HepG2 (cell line): ENCODE measurements around the gene DPEP3. TPM values are rescaled to one million over a fixed set of nuclear protein-coding genes. Genes with fewer than 3 reads are reported as not detected.

Experiments
- AGO1 ChIP-seq: fragments of 200-400 bp; formaldehyde crosslinking; IDR thresholded peaks from 2 replicates; pipeline ENCODE4 v1.6.1; 2017; ENCODE audit warnings: mild to moderate bottlenecking, low read depth, low read length, moderate library complexity; ENCODE audit not compliant: poor library complexity, severe bottlenecking
- ATF1 ChIP-seq: IDR thresholded peaks from 2 replicates; pipeline ENCODE4 v1.6.1; 2016; ENCODE audit warnings: mild to moderate bottlenecking, control low read depth
- EHMT2 ChIP-seq: fragments of 200-600 bp; sonication (generic); IDR thresholded peaks from 2 replicates; pipeline ENCODE4 v1.7.0; 2017; ENCODE audit warnings: antibody characterized with exemption, low read depth, low read length, borderline replicate concordance
- GATAD2A ChIP-seq: IDR thresholded peaks from 2 replicates; pipeline ENCODE4 v1.6.1; 2016
- KLF6 ChIP-seq: IDR thresholded peaks from 2 replicates; pipeline ENCODE4 v1.8.0; 2016; ENCODE audit warnings: missing biosample characterization, missing genetic modification reagents
- KMT2B ChIP-seq: IDR thresholded peaks from 2 replicates; pipeline ENCODE4 v1.6.1; 2016; ENCODE audit warnings: missing genetic modification reagents, missing compliant biosample characterization
- MTF2 ChIP-seq: sonication (generic); formaldehyde crosslinking; IDR thresholded peaks from 2 replicates; pipeline ENCODE4 v1.5.0; 2020; ENCODE audit warnings: missing genetic modification reagents, borderline replicate concordance
- MXD3 ChIP-seq: IDR thresholded peaks from 2 replicates; pipeline ENCODE4 v1.6.1; 2016; ENCODE audit warnings: mild to moderate bottlenecking, missing biosample characterization, missing genetic modification reagents
- ONECUT2 ChIP-seq: sonication (generic); formaldehyde crosslinking; IDR thresholded peaks from 2 replicates; pipeline ENCODE4 v1.4.0; 2020; ENCODE audit warnings: missing genetic modification reagents
- PRDM10 ChIP-seq: sonication (generic); formaldehyde crosslinking; IDR thresholded peaks from 2 replicates; pipeline ENCODE4 v1.4.0; 2020; ENCODE audit warnings: low read depth, missing genetic modification reagents
- PRMT3 ChIP-seq: sonication (generic); formaldehyde crosslinking; IDR thresholded peaks from 2 replicates; pipeline ENCODE4 v1.8.1; 2022; ENCODE audit warnings: low read depth, mild to moderate bottlenecking, moderate library complexity, missing genetic modification reagents, borderline replicate concordance
- TAF1 ChIP-seq: sonication (generic); formaldehyde crosslinking; IDR thresholded peaks from 2 replicates; pipeline ENCODE4 v1.4.0; 2020; ENCODE audit warnings: missing genetic modification reagents
- TIGD3 ChIP-seq: sonication (generic); formaldehyde crosslinking; IDR thresholded peaks from 2 replicates; pipeline ENCODE4 v1.5.1; 2020; ENCODE audit warnings: mild to moderate bottlenecking, missing genetic modification reagents, borderline replicate concordance
- ZBTB38 ChIP-seq: sonication (generic); formaldehyde crosslinking; IDR thresholded peaks from 2 replicates; pipeline ENCODE4 v1.5.1; 2020; ENCODE audit warnings: mild to moderate bottlenecking, missing genetic modification reagents
- ZNF329 ChIP-seq: sonication (generic); formaldehyde crosslinking; IDR thresholded peaks from 2 replicates; pipeline ENCODE4 v1.9.0; 2021; ENCODE audit warnings: low read depth, mild to moderate bottlenecking, missing genetic modification reagents
- ZNF331 ChIP-seq: sonication (generic); formaldehyde crosslinking; IDR thresholded peaks from 2 replicates; pipeline ENCODE4 v1.4.0; 2020; ENCODE audit warnings: missing genetic modification reagents
- ZNF382 ChIP-seq: sonication (generic); formaldehyde crosslinking; IDR thresholded peaks from 2 replicates; pipeline ENCODE4 v1.5.0; 2020; ENCODE audit warnings: missing genetic modification reagents, mild to moderate bottlenecking, borderline replicate concordance
- ZNF484 ChIP-seq: sonication (generic); formaldehyde crosslinking; IDR thresholded peaks from 2 replicates; pipeline ENCODE4 v1.5.1; 2020; ENCODE audit warnings: mild to moderate bottlenecking, low read depth, missing genetic modification reagents, borderline replicate concordance
- ZNF547 ChIP-seq: sonication (generic); formaldehyde crosslinking; IDR thresholded peaks from 2 replicates; pipeline ENCODE4 v1.5.1; 2020; ENCODE audit warnings: mild to moderate bottlenecking, missing genetic modification reagents
- ZNF550 ChIP-seq: sonication (generic); formaldehyde crosslinking; IDR thresholded peaks from 2 replicates; pipeline ENCODE4 v1.4.0; 2020; ENCODE audit warnings: mild to moderate bottlenecking, missing genetic modification reagents, borderline replicate concordance
- ZNF761 ChIP-seq: sonication (generic); formaldehyde crosslinking; conservative IDR thresholded peaks from 2 replicates; pipeline ENCODE4 v1.4.0; 2020; ENCODE audit warnings: mild to moderate bottlenecking, missing genetic modification reagents
- ZNF770 ChIP-seq: sonication (generic); formaldehyde crosslinking; IDR thresholded peaks from 2 replicates; pipeline ENCODE4 v1.5.0; 2020; ENCODE audit warnings: mild to moderate bottlenecking, missing genetic modification reagents
- polyA plus RNA-seq, 8 experiments: library from polyadenylated mRNA; depleted of rRNA in 3 of 8; stranded (reverse) in 7 of 8; unstranded in 1 of 8; fragments of >200 nt; fragmentation: Illumina TruSeq in 4 of 8; extraction: Trizol in 4 of 8; gene quantifications; 2 replicates each; pipeline versions ENCODE4 v1.2.1 to v1.2.3, GENCODE V29; 2011 to 2016; ENCODE audit warnings: low read depth in 4 of 8, missing spikeins in 1 of 8, mixed read lengths in 1 of 8; ENCODE audit not compliant: insufficient read depth in 1 of 8
- total RNA-seq, 5 experiments: library from RNA; depleted of rRNA; stranded (reverse); fragments of >200 nt; fragmentation: Illumina TruSeq; extraction: Trizol; gene quantifications; 2 replicates each; pipeline ENCODE4 v1.2.3, GENCODE V29; 2016; ENCODE audit warnings: low read depth in 1 of 5

The DPEP3 gene
- total and polyA plus RNA-seq, 2 of the 13 experiments (the other 11 are each of a cell fraction or from before 2014, with no cell fraction given), result not detected

GRCh38 chr16:67942510-67943255 lies 37.6 kb downstream of the DPEP3 start (continued):
- TF ChIP-seq ZNF484 (0 out of 2 replicates have a peak, but pooled peaks have one; percentile 55), ZBTB38 (CRISPR knock-in tag) (peak; percentile 94), ZNF770 (no peak), ZNF761 (peak; percentile 23; the same call in 1 of the 2 replicates), PRDM10 (0 out of 2 replicates have a peak, but pooled peaks have one; percentile 21), PRMT3 (CRISPR knock-in tag) (no peak), MXD3 (peak; percentile 54), ZNF550 (CRISPR knock-in tag) (peak; percentile 88; the same call in 1 of the 2 replicates), KMT2B (CRISPR knock-in tag) (peak; percentile 39; the same call in 1 of the 2 replicates), GATAD2A (CRISPR knock-in tag) (peak; percentile 31), KLF6 (CRISPR knock-in tag) (peak; percentile 62; the same call in 1 of the 2 replicates), ZNF547 (peak; percentile 75), TIGD3 (CRISPR knock-in tag) (0 out of 2 replicates have a peak, but pooled peaks have one; percentile 50), ATF1 (CRISPR knock-in tag) (no peak), MTF2 (no peak), AGO1 (peak; percentile 88), TAF1 (no peak), ZNF329 (CRISPR knock-in tag) (peak; percentile 18; the same call in 1 of the 2 replicates), ONECUT2 (0 out of 2 replicates have a peak, but pooled peaks have one; percentile 52), ZNF331 (CRISPR knock-in tag) (peak; percentile 34; the same call in 1 of the 2 replicates), ZNF382 (no peak), EHMT2 (no peak)
